GM18951 (cell line): Measurements from ENCODE around the gene GCLC.

ENCODE experiments used
- POLR2A ChIP-seq: IDR thresholded peaks from 4 replicates; pipeline ENCODE4 v1.6.1; 2011; ENCODE audit warnings: mild to moderate bottlenecking; ENCODE audit not compliant: insufficient read length, insufficient read depth; ENCODE audit errors: extremely low read depth
- in situ Hi-C: fragments of 300-500 bp; cut with MboI; formaldehyde crosslinking; loops from one replicate; pipeline ENCODE4 v1.12.0; 2022; ENCODE audit warnings: low sequenced_read_pairs, mixed read lengths, inconsistent platforms; ENCODE audit not compliant: unreplicated experiment

The GCLC gene

GRCh38 chr6:53546281-53546680 lies 1.4 kb upstream of the GCLC start:
- in situ Hi-C loops = no loop called here

GRCh38 chr6:53544217-53544469 lies 758 bp downstream of the GCLC start:
- no peak for TF ChIP-seq POLR2A
- in situ Hi-C loops = no loop called here

More at GRCh38 chr6:53546281-53546680, 1.4 kb upstream of the GCLC start:
- TF ChIP-seq POLR2A = no peak

GRCh38 chr6:53543359-53544216 lies 1.3 kb downstream of the GCLC start:
- in situ Hi-C loops = no loop called here
- no peak for TF ChIP-seq POLR2A

- in situ Hi-C loops = no loop called here
- TF ChIP-seq POLR2A = no peak
Observed at GRCh38 chr6:53541900-53542299, 3.0 kb downstream of the GCLC start.

- in situ Hi-C loops = no loop called here
- no peak for TF ChIP-seq POLR2A
Observed at GRCh38 chr6:53540129-53540692, 4.7 kb downstream of the GCLC start.

- TF ChIP-seq POLR2A = no peak
- in situ Hi-C loops = no loop called here
Observed at GRCh38 chr6:53539561-53539960, 5.3 kb downstream of the GCLC start.

GRCh38 chr6:53536561-53536960 lies 8.3 kb downstream of the GCLC start:
- TF ChIP-seq POLR2A = no peak
- in situ Hi-C loops = no loop called here

- in situ Hi-C loops = no loop called here
- no peak for TF ChIP-seq POLR2A
Observed at GRCh38 chr6:53532942-53533341, 12.0 kb downstream of the GCLC start.

GRCh38 chr6:53532061-53532797 lies 12.7 kb downstream of the GCLC start:
- TF ChIP-seq POLR2A = no peak
- in situ Hi-C loops = no loop called here

- in situ Hi-C loops = no loop called here
- no peak for TF ChIP-seq POLR2A
Observed at GRCh38 chr6:53530780-53531386, 14.0 kb downstream of the GCLC start.

- TF ChIP-seq POLR2A = no peak
- in situ Hi-C loops = no loop called here
Observed at GRCh38 chr6:53530346-53530745, 14.6 kb downstream of the GCLC start.

GRCh38 chr6:53529324-53530036 lies 15.4 kb downstream of the GCLC start:
- TF ChIP-seq POLR2A = no peak
- in situ Hi-C loops = no loop called here

GRCh38 chr6:53528107-53528506 lies 16.8 kb downstream of the GCLC start:
- no peak for TF ChIP-seq POLR2A
- in situ Hi-C loops = no loop called here

GRCh38 chr6:53527249-53527765 lies 17.6 kb downstream of the GCLC start:
- no peak for TF ChIP-seq POLR2A
- in situ Hi-C loops = no loop called here
